Adipocyte (in vitro differentiated cells): ENCODE results near the gene RERE.
A peak's percentile ranks its signal among the peaks of the same experiment; 100 is the strongest.

Source experiments
- DNase-seq: peaks from one replicate; pipeline ENCODE4 v3.0.0-alpha.2; 2015; ENCODE audit warnings: low read depth
- H3K27me3 ChIP-seq: replicated peaks from 2 replicates; pipeline ENCODE4 v1.7.0; 2013; ENCODE audit warnings: mild to moderate bottlenecking, low read length, moderate library complexity; ENCODE audit not compliant: control insufficient read depth, insufficient read depth
- H3K36me3 ChIP-seq: 2 replicates; pipeline ENCODE4 v1.7.0; 2013; ENCODE audit warnings: low read length, mild to moderate bottlenecking, moderate library complexity; ENCODE audit not compliant: control insufficient read depth, insufficient read depth, severe bottlenecking
- H3K4me1 ChIP-seq: 2 replicates; pipeline ENCODE4 v1.7.0; 2013; ENCODE audit warnings: mild to moderate bottlenecking, low read length, moderate library complexity; ENCODE audit not compliant: control insufficient read depth, insufficient read depth
- H3K4me3 ChIP-seq: 2 replicates; pipeline ENCODE4 v1.7.0; 2013; ENCODE audit warnings: mild to moderate bottlenecking, low read length, moderate library complexity
- H3K9ac ChIP-seq: 2 replicates; pipeline ENCODE4 v1.7.0; 2013; ENCODE audit warnings: mild to moderate bottlenecking, low read length, moderate library complexity
- H3K9me3 ChIP-seq: 2 replicates; pipeline ENCODE4 v1.7.0; 2013; ENCODE audit warnings: mild to moderate bottlenecking, low read length, moderate library complexity; ENCODE audit not compliant: control insufficient read depth

Gene RERE

GRCh38 chr1:8493916-8494540 is 323.4 kb downstream of the RERE start:
- H3K9ac ChIP-seq: no peak overlapping the region
- no peaks in the 10 kb centered on the region for H3K27me3 ChIP-seq
- peak; percentile 27 for DNase-seq
- H3K36me3 ChIP-seq: peaks cover 25% of the 10 kb centered on the region
- H3K4me3 ChIP-seq: no peak overlapping the region
- H3K4me1 ChIP-seq: peaks cover 27% of the 10 kb centered on the region
- H3K9me3 ChIP-seq: no peaks in the 10 kb centered on the region

GRCh38 chr1:8487249-8487648 is 330.2 kb downstream of the RERE start:
- H3K9ac ChIP-seq: no peak overlapping the region
- H3K4me1 ChIP-seq: peaks cover 9% of the 10 kb centered on the region
- no peaks in the 10 kb centered on the region for H3K9me3 ChIP-seq
- no peak for DNase-seq
- H3K27me3 ChIP-seq: no peaks in the 10 kb centered on the region
- no peak overlapping the region for H3K4me3 ChIP-seq
- H3K36me3 ChIP-seq: peaks cover 9% of the 10 kb centered on the region

- no peaks in the 10 kb centered on the region for H3K9me3 ChIP-seq
- DNase-seq: no peak
- peaks cover 20% of the 10 kb centered on the region for H3K4me1 ChIP-seq
- H3K4me3 ChIP-seq: no peak overlapping the region
- no peak overlapping the region for H3K9ac ChIP-seq
- no peaks in the 10 kb centered on the region for H3K27me3 ChIP-seq
- peaks cover 7% of the 10 kb centered on the region for H3K36me3 ChIP-seq
Measured at GRCh38 chr1:8486047-8486446, 331.4 kb downstream of the RERE start.

GRCh38 chr1:8483586-8483985 is 333.9 kb downstream of the RERE start:
- Histone ChIP-seq H3K36me3 (peaks cover 7% of the 10 kb centered on the region), H3K27me3 (no peaks in the 10 kb centered on the region), H3K4me3 (no peak overlapping the region), H3K4me1 (peaks cover 24% of the 10 kb centered on the region), H3K9me3 (no peaks in the 10 kb centered on the region), H3K9ac (no peak overlapping the region)
- DNase-seq: no peak

GRCh38 chr1:8482979-8483381 is 334.5 kb downstream of the RERE start:
- H3K36me3 ChIP-seq: peaks cover 7% of the 10 kb centered on the region
- peak; percentile 76 for DNase-seq
- H3K4me3 ChIP-seq: no peak overlapping the region
- H3K9ac ChIP-seq: no peak overlapping the region
- H3K4me1 ChIP-seq: peaks cover 30% of the 10 kb centered on the region
- H3K9me3 ChIP-seq: no peaks in the 10 kb centered on the region
- H3K27me3 ChIP-seq: no peaks in the 10 kb centered on the region

GRCh38 chr1:8481650-8482380 is 335.6 kb downstream of the RERE start:
- H3K9me3 ChIP-seq: no peaks in the 10 kb centered on the region
- H3K27me3 ChIP-seq: no peaks in the 10 kb centered on the region
- H3K4me3 ChIP-seq: no peak overlapping the region
- H3K36me3 ChIP-seq: peaks cover 4% of the 10 kb centered on the region
- H3K9ac ChIP-seq: no peak overlapping the region
- peak; percentile 51 for DNase-seq
- peaks cover 42% of the 10 kb centered on the region for H3K4me1 ChIP-seq

GRCh38 chr1:8478566-8478965 is 338.9 kb downstream of the RERE start:
- Histone ChIP-seq H3K4me3 (no peak overlapping the region), H3K9me3 (no peaks in the 10 kb centered on the region), H3K4me1 (peaks cover 48% of the 10 kb centered on the region), H3K9ac (no peak overlapping the region), H3K27me3 (no peaks in the 10 kb centered on the region), H3K36me3 (no peaks in the 10 kb centered on the region)
- DNase-seq: no peak

GRCh38 chr1:8477983-8478362 is 339.5 kb downstream of the RERE start:
- peak overlapping the region; percentile 43 for H3K4me3 ChIP-seq
- no peaks in the 10 kb centered on the region for H3K36me3 ChIP-seq
- DNase-seq: peak; percentile 49
- H3K9me3 ChIP-seq: no peaks in the 10 kb centered on the region
- no peaks in the 10 kb centered on the region for H3K27me3 ChIP-seq
- peaks cover 46% of the 10 kb centered on the region for H3K4me1 ChIP-seq
- peak overlapping the region; percentile 1 for H3K9ac ChIP-seq

- Histone ChIP-seq H3K4me3 (peak overlapping the region; percentile 43), H3K9me3 (no peaks in the 10 kb centered on the region), H3K36me3 (no peaks in the 10 kb centered on the region), H3K27me3 (no peaks in the 10 kb centered on the region), H3K4me1 (peaks cover 44% of the 10 kb centered on the region), H3K9ac (peak overlapping the region; percentile 0)
- DNase-seq: peak; percentile 80
Measured at GRCh38 chr1:8477166-8477982, 340.1 kb downstream of the RERE start.

- no peaks in the 10 kb centered on the region for H3K27me3 ChIP-seq
- no peaks in the 10 kb centered on the region for H3K36me3 ChIP-seq
- peaks cover 33% of the 10 kb centered on the region for H3K4me1 ChIP-seq
Measured at GRCh38 chr1:8476006-8476405, 341.4 kb downstream of the RERE start.

GRCh38 chr1:8474369-8474768 is 343.1 kb downstream of the RERE start:
- Histone ChIP-seq H3K27me3 (no peaks in the 10 kb centered on the region), H3K9ac (no peak overlapping the region), H3K9me3 (no peaks in the 10 kb centered on the region), H3K36me3 (no peaks in the 10 kb centered on the region), H3K4me3 (no peak overlapping the region), H3K4me1 (peaks cover 29% of the 10 kb centered on the region)
- DNase-seq: no peak

More at GRCh38 chr1:8476006-8476405, 341.4 kb downstream of the RERE start:
- H3K4me3 ChIP-seq: no peak overlapping the region
- peak; percentile 31 for DNase-seq
- H3K9me3 ChIP-seq: no peaks in the 10 kb centered on the region
- no peak overlapping the region for H3K9ac ChIP-seq
